Spinal cord (tissue), 10 donors: ENCODE measurements around the gene GLI3. TPM values are rescaled to one million over a fixed set of nuclear protein-coding genes. Genes with fewer than 3 reads are reported as not detected.

Source experiments
- DNase-seq, 6 donors: peaks; one replicate each; pipeline versions ENCODE4 v3.0.0 to v3.0.0-alpha.2; 2013 to 2015; ENCODE audit warnings: low spot score in 6 of 6, low read depth in 4 of 6
- H3K27ac ChIP-seq: one replicate; pipeline ENCODE4 v1.5.1; 2013; ENCODE audit warnings: low read depth, low read length, control low read depth
- H3K27me3 ChIP-seq: one replicate; pipeline ENCODE4 v1.6.1; 2013; ENCODE audit warnings: low read length; ENCODE audit not compliant: control insufficient read depth, insufficient read depth
- H3K36me3 ChIP-seq: one replicate; pipeline ENCODE4 v1.6.1; 2013; ENCODE audit warnings: low read length; ENCODE audit not compliant: control insufficient read depth, insufficient read depth
- H3K4me1 ChIP-seq: one replicate; pipeline ENCODE4 v1.6.1; 2013; ENCODE audit warnings: low read length; ENCODE audit not compliant: control insufficient read depth, insufficient read depth
- H3K4me3 ChIP-seq: one replicate; pipeline ENCODE4 v1.5.1; 2013; ENCODE audit warnings: low read depth, low read length, control low read depth
- H3K9me3 ChIP-seq: one replicate; pipeline ENCODE4 v1.6.1; 2013; ENCODE audit warnings: low read length; ENCODE audit not compliant: control insufficient read depth, insufficient read depth
- WGBS: methylation state at CpG from one replicate; pipeline ENCODE4 v1.1.5; 2013; ENCODE audit warnings: missing lambda C conversion rate; ENCODE audit not compliant: insufficient coverage; 5-methylcytosine and 5-hydroxymethylcytosine counted together
- polyA plus RNA-seq, 2 donors: library from polyadenylated mRNA; unstranded; fragments of 120-200 nt; gene quantifications; one replicate each; pipeline ENCODE4 v1.2.1, GENCODE V29; 2013; ENCODE audit not compliant: insufficient read length in 2 of 2
- total RNA-seq, 2 donors: library from RNA; depleted of rRNA in 1 of 2; stranded (reverse); fragments of 120-200 nt in 1 of 2; fragments of >200 nt in 1 of 2; gene quantifications; one replicate each; pipeline versions ENCODE4 v1.2.3 to v1.2.4, GENCODE V29; 2013 to 2014
- donor health status: healthy.

The GLI3 gene
- total and polyA plus RNA-seq, 4 donors: 8.7 to 11.9 (median 10.1) TPM

DNA sequence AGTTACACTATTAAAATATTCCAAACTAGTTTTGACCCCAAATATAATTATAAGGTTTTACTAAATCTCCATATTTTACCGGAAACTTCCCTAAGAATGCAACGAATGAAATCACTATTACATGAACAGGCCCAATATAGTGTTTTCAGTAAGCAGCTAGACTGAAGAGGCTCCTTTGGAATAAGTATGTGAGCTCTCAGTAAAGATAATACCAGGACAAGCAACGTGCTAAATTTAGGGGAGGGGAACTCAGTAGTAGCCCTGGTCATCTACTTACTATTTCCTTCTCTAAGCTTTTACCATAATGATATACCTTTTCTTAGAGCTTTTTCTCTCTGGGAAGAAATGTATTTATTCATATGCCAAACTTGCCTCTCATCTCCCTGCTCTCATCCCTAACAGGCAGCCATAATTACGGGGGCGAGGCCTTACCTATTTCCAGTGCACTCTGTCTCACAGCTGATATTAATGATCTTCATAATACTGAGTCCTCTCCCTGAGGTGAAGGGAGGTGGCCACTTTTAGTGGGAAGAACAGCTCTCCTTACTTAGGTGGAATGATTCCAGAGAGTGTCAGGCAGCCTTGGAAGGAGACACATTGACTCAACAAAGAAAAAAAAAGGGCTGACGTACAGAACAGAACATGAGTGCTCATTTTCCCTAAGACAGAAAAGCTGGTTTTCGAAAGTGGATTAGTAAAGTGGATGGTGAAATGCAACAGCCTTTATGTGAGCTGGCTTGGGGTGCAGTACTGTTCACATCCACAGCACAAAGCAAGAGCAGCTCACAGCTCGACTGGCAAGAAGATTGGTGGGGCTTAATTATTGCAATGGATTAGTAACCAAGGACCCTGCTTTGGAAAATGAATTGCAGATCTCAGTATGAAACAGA, 165.4 kb downstream of the GLI3 start:
- WGBS: no CpG with 5 or more reads among the region's 8 CpGs
- Histone ChIP-seq H3K36me3 (no peaks in the 10 kb centered on the region), H3K4me1 (peaks cover 6% of the 10 kb centered on the region), H3K4me3 (no peak overlapping the region), H3K9me3 (no peaks in the 10 kb centered on the region), H3K27me3 (no peaks in the 10 kb centered on the region), H3K27ac (no peak overlapping the region)
- DNase-seq: peak in 2 of 6 donors; percentile 82 to 84

DNA sequence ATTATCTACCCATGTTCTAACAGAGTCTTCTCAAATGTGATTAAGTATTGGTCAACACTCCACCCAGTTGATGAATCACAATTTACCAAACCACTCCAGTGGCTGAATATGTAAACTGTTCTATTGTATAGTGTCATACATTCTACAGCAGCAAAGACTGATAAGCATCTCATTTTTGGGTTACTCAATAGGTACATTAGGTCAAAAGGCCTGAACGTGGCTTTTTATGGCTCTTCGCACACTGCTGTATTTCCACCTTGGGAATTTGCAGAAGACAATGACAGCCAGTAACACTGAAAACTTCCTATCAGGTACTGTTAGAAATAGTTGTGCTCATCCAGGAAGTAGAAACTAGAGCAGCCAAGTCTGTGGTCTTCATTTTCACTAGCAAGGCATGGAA, 166.9 kb downstream of the GLI3 start:
- H3K27me3 ChIP-seq: no peaks in the 10 kb centered on the region
- H3K27ac ChIP-seq: no peak overlapping the region
- no CpG with 5 or more reads among the region's 2 CpGs for WGBS
- no peak overlapping the region for H3K4me3 ChIP-seq
- H3K36me3 ChIP-seq: no peaks in the 10 kb centered on the region
- no peak for DNase-seq
- H3K4me1 ChIP-seq: peaks cover 6% of the 10 kb centered on the region
- H3K9me3 ChIP-seq: no peaks in the 10 kb centered on the region

DNA sequence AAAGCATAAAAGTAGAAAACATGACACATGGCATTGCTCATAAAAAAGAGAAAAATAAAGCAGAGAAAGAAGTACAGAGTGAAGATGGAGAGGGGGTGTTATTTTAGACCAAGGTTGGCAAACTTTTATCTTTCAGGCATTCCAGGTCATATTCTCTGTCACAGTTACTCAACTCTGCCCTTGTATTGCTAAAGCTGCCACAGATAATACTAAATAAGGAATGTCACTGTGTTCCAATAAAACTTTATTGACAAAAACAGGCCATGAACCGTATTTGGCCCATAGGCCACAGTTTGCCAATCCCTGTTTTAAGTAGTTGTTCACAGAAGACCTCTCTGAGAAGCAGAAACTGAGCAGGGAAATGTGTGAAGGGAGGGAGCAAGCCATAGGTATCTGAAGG, 167.4 kb downstream of the GLI3 start:
- Histone ChIP-seq H3K36me3 (no peaks in the 10 kb centered on the region), H3K4me3 (no peak overlapping the region), H3K27ac (no peak overlapping the region), H3K27me3 (no peaks in the 10 kb centered on the region), H3K4me1 (peaks cover 6% of the 10 kb centered on the region), H3K9me3 (no peaks in the 10 kb centered on the region)
- 100% methylated on average over 1 of the region's 1 CpG for WGBS
- DNase-seq: no peak

DNA sequence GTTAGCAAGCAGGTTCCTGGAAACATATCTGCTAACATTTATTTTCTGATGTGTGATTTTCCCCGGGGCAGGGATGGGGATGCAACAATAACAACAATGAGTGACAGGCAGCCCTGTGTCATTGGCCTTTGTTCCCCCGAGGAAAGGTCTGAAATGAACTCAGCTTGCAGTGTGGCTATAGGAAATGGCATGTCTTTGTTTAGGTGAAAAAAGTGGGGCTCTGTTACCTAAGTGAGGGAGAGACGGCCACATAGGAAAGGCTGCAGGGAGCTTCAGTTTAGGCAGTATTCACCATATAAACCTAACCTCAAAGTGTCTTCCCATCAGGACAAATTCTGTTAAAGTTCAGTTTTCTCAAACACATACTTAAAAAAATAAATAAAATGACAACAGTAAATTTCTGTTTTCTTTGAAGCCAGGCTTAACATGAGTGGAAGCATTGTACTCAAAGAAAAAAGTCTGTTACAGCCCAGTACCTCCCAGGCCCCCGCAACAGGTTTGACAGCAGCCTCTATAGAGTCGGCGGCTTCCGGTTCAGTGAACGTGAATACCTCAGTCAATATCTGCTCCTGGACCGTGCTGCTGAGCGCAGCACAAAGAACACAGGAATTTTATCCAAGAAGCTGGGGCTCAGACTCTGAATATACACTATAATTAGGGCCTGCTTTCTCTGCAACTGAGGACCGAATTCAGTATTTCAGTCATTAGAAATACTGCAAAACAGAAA, 168.3 kb downstream of the GLI3 start:
- Histone ChIP-seq H3K4me1 (peaks cover 3% of the 10 kb centered on the region), H3K4me3 (no peak overlapping the region), H3K36me3 (no peaks in the 10 kb centered on the region), H3K27me3 (no peaks in the 10 kb centered on the region), H3K9me3 (no peaks in the 10 kb centered on the region), H3K27ac (no peak overlapping the region)
- WGBS: 30% methylated on average over 9 of the region's 11 CpGs
- DNase-seq: peak in 2 of 6 donors; percentile 66 to 75

DNA sequence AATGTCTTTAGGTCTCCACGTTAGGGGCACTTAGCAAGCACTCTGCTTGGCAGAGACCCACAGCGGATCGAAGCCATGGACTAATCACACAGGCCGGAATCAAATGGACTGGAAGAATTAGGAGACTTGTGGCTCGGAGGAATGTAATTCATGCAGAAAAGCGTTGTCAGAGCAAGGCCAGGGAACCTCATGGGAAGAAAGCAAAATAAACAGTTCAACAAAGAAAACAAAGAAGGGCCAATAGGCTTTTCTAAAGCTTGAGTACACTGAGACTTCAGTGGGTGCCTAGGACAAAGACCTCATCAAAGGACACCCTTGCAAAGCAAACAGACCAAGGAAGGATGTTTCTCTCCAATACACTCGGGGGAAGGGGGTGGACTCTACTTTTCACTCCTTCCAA, 171.1 kb downstream of the GLI3 start:
- Histone ChIP-seq H3K4me1 (peaks cover 3% of the 10 kb centered on the region), H3K9me3 (no peaks in the 10 kb centered on the region), H3K4me3 (no peak overlapping the region), H3K27me3 (no peaks in the 10 kb centered on the region), H3K36me3 (no peaks in the 10 kb centered on the region), H3K27ac (no peak overlapping the region)
- 47% methylated on average over 5 of the region's 7 CpGs for WGBS
- DNase-seq: peak in 2 of 6 donors; percentile 65 to 72

DNA sequence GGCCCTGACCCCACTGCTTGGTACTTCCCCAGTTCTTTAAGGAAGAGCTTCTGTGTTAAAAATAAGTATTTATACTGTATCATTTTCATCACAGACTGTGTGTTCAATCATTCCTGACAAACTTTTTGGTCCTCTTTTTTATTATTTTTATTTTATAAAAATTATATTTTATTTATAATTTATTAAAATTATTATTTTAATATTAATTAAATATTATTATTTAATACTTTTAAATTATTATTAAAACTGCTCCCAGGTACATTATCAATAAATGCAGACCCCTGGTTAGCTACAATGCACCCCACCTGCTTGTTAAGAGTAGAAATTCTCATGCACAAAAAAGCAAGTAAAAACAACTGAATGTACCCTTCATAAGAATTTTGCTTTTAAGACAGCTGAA, 172.0 kb downstream of the GLI3 start:
- Histone ChIP-seq H3K4me3 (no peak overlapping the region), H3K9me3 (no peaks in the 10 kb centered on the region), H3K27ac (no peak overlapping the region), H3K4me1 (peaks cover 3% of the 10 kb centered on the region), H3K27me3 (no peaks in the 10 kb centered on the region), H3K36me3 (no peaks in the 10 kb centered on the region)
- no peak for DNase-seq

DNA sequence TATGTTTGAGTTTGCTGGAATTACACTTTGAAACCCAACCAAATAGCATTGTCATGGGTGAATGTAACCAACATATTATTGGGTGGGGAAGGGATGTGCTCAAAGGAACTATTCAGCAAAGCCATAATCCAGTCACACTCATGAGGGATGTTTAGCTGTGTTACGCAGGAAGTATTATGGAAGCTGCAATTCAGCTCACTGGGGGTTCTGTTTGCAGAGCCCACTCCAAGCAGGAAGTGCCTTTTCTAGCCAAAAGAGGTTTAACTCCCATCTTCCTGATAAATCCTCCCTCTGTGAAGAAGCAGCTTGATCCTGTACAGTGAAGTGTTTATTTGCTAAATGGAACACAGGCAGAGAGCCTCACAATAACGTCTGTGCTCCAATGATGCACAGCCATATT, 172.5 kb downstream of the GLI3 start:
- H3K4me1 ChIP-seq: peaks cover 3% of the 10 kb centered on the region
- H3K4me3 ChIP-seq: no peak overlapping the region
- H3K27me3 ChIP-seq: no peaks in the 10 kb centered on the region
- DNase-seq: peak in 1 of 6 donors; percentile 72
- no peak overlapping the region for H3K27ac ChIP-seq
- H3K36me3 ChIP-seq: no peaks in the 10 kb centered on the region
- WGBS: 11% methylated on average over 1 of the region's 2 CpGs
- H3K9me3 ChIP-seq: no peaks in the 10 kb centered on the region

DNA sequence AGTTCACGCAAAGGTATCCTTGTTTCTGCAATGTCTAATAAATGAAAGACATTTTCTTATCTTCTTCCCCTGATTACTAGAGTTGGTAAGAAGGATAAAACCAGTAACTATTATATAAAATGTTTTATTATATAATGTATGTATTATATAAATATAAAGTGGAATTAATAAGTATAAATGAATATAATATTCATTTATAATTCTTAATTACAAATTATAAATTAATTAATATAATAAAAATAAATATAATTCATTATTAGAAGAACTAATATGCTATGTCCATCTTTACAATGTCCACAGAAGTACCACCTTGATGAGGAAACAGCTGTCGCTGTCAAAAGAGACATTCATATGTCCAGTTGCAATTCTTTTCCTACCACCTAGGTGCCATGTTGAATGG, 177.7 kb downstream of the GLI3 start:
- H3K9me3 ChIP-seq: no peaks in the 10 kb centered on the region
- no CpG with 5 or more reads among the region's 2 CpGs for WGBS
- no peak for DNase-seq
- H3K4me3 ChIP-seq: no peak overlapping the region
- H3K36me3 ChIP-seq: no peaks in the 10 kb centered on the region
- no peaks in the 10 kb centered on the region for H3K4me1 ChIP-seq
- H3K27ac ChIP-seq: no peak overlapping the region
- no peaks in the 10 kb centered on the region for H3K27me3 ChIP-seq

DNA sequence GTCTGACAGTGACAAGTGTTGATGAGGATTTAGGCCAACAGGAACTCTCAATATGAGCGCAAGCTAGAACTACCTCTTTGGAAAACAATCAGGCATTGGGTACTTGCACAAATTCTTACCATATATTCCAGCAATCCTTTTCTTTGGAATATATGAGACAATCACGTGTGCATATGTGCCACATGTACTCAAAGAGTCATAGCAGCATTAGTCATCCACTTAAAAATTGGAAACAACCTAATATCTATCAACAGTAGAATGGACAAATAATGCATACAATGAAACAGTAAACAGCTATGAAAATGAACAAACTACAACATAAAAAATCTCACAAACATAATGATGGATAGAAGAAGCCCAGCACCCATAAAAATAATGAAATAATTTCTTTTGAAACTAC, 179.7 kb downstream of the GLI3 start:
- no peak for DNase-seq
- Histone ChIP-seq H3K27ac (no peak overlapping the region), H3K36me3 (no peaks in the 10 kb centered on the region), H3K4me1 (no peaks in the 10 kb centered on the region), H3K9me3 (no peaks in the 10 kb centered on the region), H3K27me3 (no peaks in the 10 kb centered on the region), H3K4me3 (no peak overlapping the region)
- WGBS: no CpG with 5 or more reads among the region's 2 CpGs

DNA sequence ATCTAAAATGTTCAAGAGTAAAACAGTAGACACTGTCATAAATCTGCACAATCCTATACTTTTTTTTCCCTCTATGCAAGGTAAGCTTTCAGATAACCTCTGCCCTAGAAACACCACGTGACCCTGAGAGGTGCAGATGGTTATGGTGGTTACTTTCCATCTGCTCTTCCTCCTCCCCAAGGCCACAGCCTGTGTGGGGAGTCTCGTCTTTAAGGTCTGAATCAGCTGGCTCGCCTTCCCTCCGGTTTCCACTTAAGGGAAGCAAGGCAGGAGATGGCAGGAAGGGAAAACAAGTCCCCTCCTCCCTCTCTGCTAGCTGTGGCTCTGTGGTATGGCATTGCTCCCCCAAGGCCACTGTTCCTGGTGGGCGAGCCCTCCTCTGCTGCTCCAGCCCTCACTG, 181.8 kb downstream of the GLI3 start:
- H3K27me3 ChIP-seq: no peaks in the 10 kb centered on the region
- H3K4me1 ChIP-seq: no peaks in the 10 kb centered on the region
- no peaks in the 10 kb centered on the region for H3K36me3 ChIP-seq
- H3K27ac ChIP-seq: no peak overlapping the region
- H3K4me3 ChIP-seq: no peak overlapping the region
- no peaks in the 10 kb centered on the region for H3K9me3 ChIP-seq
- DNase-seq: no peak
- 90% methylated on average over 2 of the region's 5 CpGs for WGBS
